K562 (cell line): Measurements from ENCODE around the gene CNDP1. TPM values are rescaled to one million over a fixed set of nuclear protein-coding genes. Genes with fewer than 3 reads are reported as not detected.

Experiments used
- BCOR ChIP-seq: fragments of 450-650 bp; IDR thresholded peaks from 2 replicates; pipeline ENCODE4 v1.6.1; 2016
- BMI1 ChIP-seq: fragments of 150-350 bp; IDR thresholded peaks from 2 replicates; pipeline ENCODE4 v1.6.1; 2014; ENCODE audit warnings: low read length
- JUND ChIP-seq, 2 experiments: IDR thresholded peaks; 2 replicates in 1 of 2; 3 replicates in 1 of 2; pipeline ENCODE4 v1.6.1; 2011; ENCODE audit warnings: borderline replicate concordance in 2 of 2, low read depth in 2 of 2, low read length in 2 of 2, improper control_type of control experiment in 1 of 2, missing biosample characterization in 1 of 2, missing genetic modification characterization in 1 of 2, missing genetic modification reagents in 1 of 2
- NFIX ChIP-seq: fragments of 250-450 bp; sonication (Bioruptor Pico); IDR thresholded peaks from 2 replicates; pipeline ENCODE4 v1.4.0; 2020; ENCODE audit warnings: low read depth, mild to moderate bottlenecking, moderate library complexity
- PML ChIP-seq: IDR thresholded peaks from 2 replicates; pipeline ENCODE4 v1.6.1; 2012; ENCODE audit warnings: low read length, inconsistent platforms
- RBM15 ChIP-seq: fragments of 200-400 bp; formaldehyde crosslinking; IDR thresholded peaks from 2 replicates; pipeline ENCODE4 v1.6.1; 2018; ENCODE audit warnings: mild to moderate bottlenecking, low read length, moderate library complexity; ENCODE audit not compliant: insufficient read depth
- RHOXF2B ChIP-seq: fragments of 250-450 bp; sonication (Bioruptor Pico); conservative IDR thresholded peaks from 2 replicates; pipeline ENCODE4 v1.5.1; 2021
- XRCC5 ChIP-seq: fragments of 200-400 bp; formaldehyde crosslinking; IDR thresholded peaks from 2 replicates; pipeline ENCODE4 v1.6.1; 2017; ENCODE audit warnings: low read depth, mild to moderate bottlenecking, low read length
- ZNF124 ChIP-seq: sonication (generic); formaldehyde crosslinking; IDR thresholded peaks from 2 replicates; pipeline ENCODE4 v1.8.1; 2022; ENCODE audit warnings: missing genetic modification reagents
- ZNF282 ChIP-seq: sonication (generic); formaldehyde crosslinking; IDR thresholded peaks from 2 replicates; pipeline ENCODE4 v1.8.1; 2023; ENCODE audit warnings: missing genetic modification reagents
- ZNF407 ChIP-seq: fragments of 450-650 bp; IDR thresholded peaks from 2 replicates; pipeline ENCODE4 v1.6.1; 2016; ENCODE audit warnings: low read depth
- ZNF778 ChIP-seq: fragments of 450-650 bp; formaldehyde crosslinking; IDR thresholded peaks from 2 replicates; pipeline ENCODE4 v1.4.0; 2020; ENCODE audit warnings: mild to moderate bottlenecking, moderate library complexity
- polyA plus RNA-seq, 8 experiments: library from polyadenylated mRNA; depleted of rRNA in 4 of 8; stranded (reverse) in 5 of 8; unstranded in 3 of 8; fragments of >200 nt; fragmentation: Nextera tagmentation in 2 of 8; fragmentation: Illumina TruSeq in 1 of 8; extraction: Ambion mirVana in 2 of 8; extraction: Trizol in 1 of 8; gene quantifications; 2 replicates each; pipeline versions ENCODE4 v1.2.1 to v1.2.3, GENCODE V29; 2011 to 2014; ENCODE audit warnings: inconsistent platforms in 1 of 8, missing spikeins in 1 of 8
- total RNA-seq, 7 experiments: library from RNA; depleted of rRNA in 6 of 7; stranded (reverse); fragments of >200 nt in 6 of 7; fragmentation: Illumina TruSeq in 2 of 7; extraction: Trizol in 2 of 7; gene quantifications; 2 replicates each; pipeline versions ENCODE4 v1.2.1 to v1.2.3, GENCODE V29; 2011 to 2021; ENCODE audit warnings: low replicate concordance in 1 of 7

Gene CNDP1
- total and polyA plus RNA-seq, 9 of the 15 experiments (the other 6 are each of a cell fraction or from before 2014, with no cell fraction given): not detected

- TF ChIP-seq NFIX (CRISPR knock-in tag): no peak
- peak; percentile 98 for TF ChIP-seq JUND (IDR thresholded peaks at IDR 0.05; ENCODE audit: borderline replicate concordance, low read depth, low read length)
- TF ChIP-seq JUND (tag; IDR thresholded peaks at IDR 0.05; ENCODE audit: borderline replicate concordance, low read depth, low read length): peak; percentile 94; the same call in 2 of the 3 replicates
- no peak for TF ChIP-seq BMI1
- TF ChIP-seq ZNF778 (CRISPR knock-in tag): no peak
- TF ChIP-seq ZNF407: no peak
- TF ChIP-seq ZNF124: no peak
- no peak for TF ChIP-seq ZNF282 (CRISPR knock-in tag)
- TF ChIP-seq XRCC5: no peak
- no peak; the same call in 1 of the 2 replicates for TF ChIP-seq PML
- TF ChIP-seq BCOR: no peak
- TF ChIP-seq RHOXF2B: no peak
- no peak for TF ChIP-seq RBM15
These were observed 38.5 kb upstream of the CNDP1 start, which contains the start of gene CNDP2 (continued) for GRCh38 chr18:74495581-74496507.
